Stimulated activated naive B cell treated with anti-CD40 and anti-IgM and Interleukin-4, amounts not matched to agents 10 μg/mL and 1 μg/mL and 100 μg/mL, for 72 hours (primary cell): ENCODE data around the gene TWNK.

Source experiments
- ATAC-seq, 2 donors: fragments of 150-1000 bp; cut with Tn5 transposase; replicated peaks; 2 replicates each; pipeline ENCODE4 v1.10.0; 2021; ENCODE audit warnings: moderate library complexity in 1 of 2
- DNase-seq: peaks from one replicate; pipeline ENCODE4 v3.0.0; 2021
- H3K27ac Mint-ChIP-seq: one replicate; pipeline ENCODE4 v1.8.0; 2022; ENCODE audit warnings: mild to moderate bottlenecking, mixed read lengths
- H3K27me3 Mint-ChIP-seq, 2 donors: one replicate each; pipeline ENCODE4 v1.8.0; 2022; ENCODE audit warnings: mixed read lengths in 2 of 2
- H3K36me3 Mint-ChIP-seq, 2 donors: one replicate each; pipeline ENCODE4 v1.8.0; 2022; ENCODE audit warnings: mixed read lengths in 2 of 2, mild to moderate bottlenecking in 1 of 2
- H3K4me1 Mint-ChIP-seq, 2 donors: one replicate each; pipeline ENCODE4 v1.8.0; 2022; ENCODE audit warnings: mixed read lengths in 2 of 2, mild to moderate bottlenecking in 1 of 2
- H3K4me3 Mint-ChIP-seq, 2 donors: one replicate each; pipeline ENCODE4 v1.8.0; 2022; ENCODE audit warnings: mild to moderate bottlenecking in 2 of 2, mixed read lengths in 2 of 2, moderate library complexity in 1 of 2
- H3K9me3 Mint-ChIP-seq, 2 donors: one replicate each; pipeline ENCODE4 v1.8.0; 2022; ENCODE audit warnings: mixed read lengths in 2 of 2, mild to moderate bottlenecking in 1 of 2

TWNK gene

GRCh38 chr10:100980711-100981110, 6.6 kb upstream of the TWNK start:
- Mint-ChIP-seq H3K27ac (no peak overlapping the region), H3K36me3 (peaks cover 37 to 50% of the 10 kb centered on the region in 2 donors), H3K9me3 (no peaks in the 10 kb centered on the region), H3K4me1 (peaks cover 4 to 11% of the 10 kb centered on the region in 2 donors), H3K4me3 (no peak overlapping the region), H3K27me3 (no peaks in the 10 kb centered on the region)
- ATAC-seq = no peak
- DNase-seq = no peak

- H3K4me1 Mint-ChIP-seq = peaks cover 6 to 15% of the 10 kb centered on the region in 2 donors
- no peak overlapping the region for H3K4me3 Mint-ChIP-seq
- H3K9me3 Mint-ChIP-seq = no peaks in the 10 kb centered on the region
- ATAC-seq (no peak), DNase-seq (no peak)
- no peak overlapping the region for H3K27ac Mint-ChIP-seq
- no peaks in the 10 kb centered on the region for H3K27me3 Mint-ChIP-seq
- peaks cover 40 to 52% of the 10 kb centered on the region in 2 donors for H3K36me3 Mint-ChIP-seq
Measured at GRCh38 chr10:100981178-100981772, 6.1 kb upstream of the TWNK start.

GRCh38 chr10:100982916-100983830, 4.2 kb upstream of the TWNK start:
- DNase-seq (no peak), ATAC-seq (no peak)
- H3K27ac Mint-ChIP-seq = no peak overlapping the region
- peaks cover 12 to 33% of the 10 kb centered on the region in 2 donors for H3K4me1 Mint-ChIP-seq
- H3K36me3 Mint-ChIP-seq = peaks cover 41 to 56% of the 10 kb centered on the region in 2 donors
- no peaks in the 10 kb centered on the region for H3K27me3 Mint-ChIP-seq
- no peaks in the 10 kb centered on the region for H3K9me3 Mint-ChIP-seq
- H3K4me3 Mint-ChIP-seq = no peak overlapping the region

GRCh38 chr10:100983868-100984671, 3.3 kb upstream of the TWNK start:
- H3K27ac Mint-ChIP-seq = no peak overlapping the region
- no peaks in the 10 kb centered on the region for H3K9me3 Mint-ChIP-seq
- H3K36me3 Mint-ChIP-seq = peaks cover 37 to 54% of the 10 kb centered on the region in 2 donors
- no peak overlapping the region for H3K4me3 Mint-ChIP-seq
- DNase-seq (no peak), ATAC-seq (no peak)
- H3K4me1 Mint-ChIP-seq = peaks cover 12 to 33% of the 10 kb centered on the region in 2 donors
- no peaks in the 10 kb centered on the region for H3K27me3 Mint-ChIP-seq

- Mint-ChIP-seq H3K4me3 (no peak overlapping the region), H3K36me3 (peaks cover 36 to 57% of the 10 kb centered on the region in 2 donors)
Measured at GRCh38 chr10:100984672-100985177, 2.6 kb upstream of the TWNK start.

GRCh38 chr10:100985336-100985735, 2.0 kb upstream of the TWNK start:
- Mint-ChIP-seq H3K27ac (peak overlapping the region; percentile 37), H3K9me3 (no peaks in the 10 kb centered on the region), H3K27me3 (no peaks in the 10 kb centered on the region), H3K4me1 (peaks cover 15 to 42% of the 10 kb centered on the region in 2 donors), H3K36me3 (peaks cover 35 to 56% of the 10 kb centered on the region in 2 donors), H3K4me3 (no peak overlapping the region)
- no peak for ATAC-seq
- DNase-seq = no peak

More at GRCh38 chr10:100984672-100985177, 2.6 kb upstream of the TWNK start:
- H3K27me3 Mint-ChIP-seq = no peaks in the 10 kb centered on the region
- no peak overlapping the region for H3K27ac Mint-ChIP-seq
- no peaks in the 10 kb centered on the region for H3K9me3 Mint-ChIP-seq
- DNase-seq = no peak
- peaks cover 14 to 40% of the 10 kb centered on the region in 2 donors for H3K4me1 Mint-ChIP-seq
- ATAC-seq = no peak

GRCh38 chr10:100986623-100986951, 756 bp upstream of the TWNK start:
- Mint-ChIP-seq H3K4me1 (peaks cover 25 to 53% of the 10 kb centered on the region in 2 donors), H3K9me3 (no peaks in the 10 kb centered on the region), H3K27ac (no peak overlapping the region), H3K27me3 (no peaks in the 10 kb centered on the region), H3K36me3 (peaks cover 41 to 58% of the 10 kb centered on the region in 2 donors), H3K4me3 (peak overlapping the region; percentile 93 to 96)
- ATAC-seq (no peak), DNase-seq (no peak)

- H3K9me3 Mint-ChIP-seq = no peaks in the 10 kb centered on the region
- H3K36me3 Mint-ChIP-seq = peaks cover 39 to 49% of the 10 kb centered on the region in 2 donors
- peaks cover 25 to 53% of the 10 kb centered on the region in 2 donors for H3K4me1 Mint-ChIP-seq
- H3K4me3 Mint-ChIP-seq = peak overlapping the region; percentile 93 to 96
- peak overlapping the region; percentile 94 for H3K27ac Mint-ChIP-seq
- no peaks in the 10 kb centered on the region for H3K27me3 Mint-ChIP-seq
- DNase-seq (no peak), ATAC-seq (peak; percentile 23 to 28)
Measured at GRCh38 chr10:100987685-100988049, 324 bp downstream of the TWNK start.

- H3K36me3 Mint-ChIP-seq = peaks cover 43 to 50% of the 10 kb centered on the region in 2 donors
- H3K4me1 Mint-ChIP-seq = peaks cover 25 to 55% of the 10 kb centered on the region in 2 donors
- no peak overlapping the region for H3K27ac Mint-ChIP-seq
- no peak for DNase-seq
- peak overlapping the region; percentile 93 to 96 for H3K4me3 Mint-ChIP-seq
- no peak for ATAC-seq
- no peaks in the 10 kb centered on the region for H3K27me3 Mint-ChIP-seq
- H3K9me3 Mint-ChIP-seq = no peaks in the 10 kb centered on the region
Measured at GRCh38 chr10:100988166-100988565, 823 bp downstream of the TWNK start.

- H3K27me3 Mint-ChIP-seq = no peaks in the 10 kb centered on the region
- DNase-seq = no peak
- no peak for ATAC-seq
- peak overlapping the region in 1 of 2 donors; percentile 16 for H3K4me3 Mint-ChIP-seq
- no peak overlapping the region for H3K27ac Mint-ChIP-seq
- no peaks in the 10 kb centered on the region for H3K9me3 Mint-ChIP-seq
- peaks cover 24 to 60% of the 10 kb centered on the region in 2 donors for H3K4me1 Mint-ChIP-seq
- H3K36me3 Mint-ChIP-seq = peaks cover 45 to 53% of the 10 kb centered on the region in 2 donors
Measured at GRCh38 chr10:100989088-100989487, 1.7 kb downstream of the TWNK start.

- Mint-ChIP-seq H3K4me1 (peaks cover 27 to 50% of the 10 kb centered on the region in 2 donors), H3K36me3 (peaks cover 25 to 35% of the 10 kb centered on the region in 2 donors), H3K27me3 (no peaks in the 10 kb centered on the region), H3K4me3 (no peak overlapping the region), H3K9me3 (no peaks in the 10 kb centered on the region), H3K27ac (peak overlapping the region; percentile 71)
- DNase-seq (no peak), ATAC-seq (no peak)
Measured at GRCh38 chr10:100993986-100994708, 6.8 kb downstream of the TWNK start.

GRCh38 chr10:100995181-100995580, 7.8 kb downstream of the TWNK start:
- Mint-ChIP-seq H3K4me3 (no peak overlapping the region), H3K27me3 (no peaks in the 10 kb centered on the region), H3K36me3 (peaks cover 25 to 29% of the 10 kb centered on the region in 2 donors), H3K27ac (no peak overlapping the region), H3K9me3 (no peaks in the 10 kb centered on the region), H3K4me1 (peaks cover 27 to 47% of the 10 kb centered on the region in 2 donors)
- DNase-seq (no peak), ATAC-seq (no peak)

- H3K36me3 Mint-ChIP-seq = peaks cover 16 to 20% of the 10 kb centered on the region in 2 donors
- ATAC-seq (peak; percentile 12 to 24), DNase-seq (no peak)
- H3K4me3 Mint-ChIP-seq = peak overlapping the region; percentile 82 to 84
- peak overlapping the region; percentile 96 for H3K27ac Mint-ChIP-seq
- H3K4me1 Mint-ChIP-seq = peaks cover 26 to 46% of the 10 kb centered on the region in 2 donors
- H3K27me3 Mint-ChIP-seq = no peaks in the 10 kb centered on the region
- no peaks in the 10 kb centered on the region for H3K9me3 Mint-ChIP-seq
Measured at GRCh38 chr10:100996678-100997359, 9.5 kb downstream of the TWNK start.
